ENCODE data around the gene CDK8.

Gene CDK8

GRCh38 chr13:26382835-26383234, 128.9 kb downstream of the CDK8 start:
- no peak for DNase-seq (ENCODE audit: low read depth in 2 of 2)

DNA sequence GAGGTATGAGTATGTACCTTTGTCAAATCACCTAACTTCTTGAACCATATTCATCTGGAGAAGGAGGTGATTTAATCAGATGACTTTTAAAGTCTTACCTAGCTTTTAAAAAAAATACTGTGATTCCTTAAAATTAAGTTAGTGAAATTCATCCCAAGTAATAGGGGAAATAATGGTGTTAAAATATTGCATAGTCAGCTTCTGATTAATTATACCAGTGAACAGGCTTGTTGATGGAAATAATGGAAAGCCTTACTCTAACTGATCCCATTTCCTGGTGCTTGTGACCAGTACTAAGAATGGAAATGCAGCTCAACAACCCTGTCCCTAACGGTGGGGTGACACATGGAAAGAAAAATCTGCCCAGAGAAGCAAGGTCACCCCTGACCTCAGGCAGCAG, 130.7 kb downstream of the CDK8 start:
- DNase-seq (ENCODE audit: low read depth in 2 of 2), result no peak

- DNase-seq (ENCODE audit: low read depth in 2 of 2), result no peak
These were observed 132.1 kb downstream of the CDK8 start for GRCh38 chr13:26386026-26386425.

DNA sequence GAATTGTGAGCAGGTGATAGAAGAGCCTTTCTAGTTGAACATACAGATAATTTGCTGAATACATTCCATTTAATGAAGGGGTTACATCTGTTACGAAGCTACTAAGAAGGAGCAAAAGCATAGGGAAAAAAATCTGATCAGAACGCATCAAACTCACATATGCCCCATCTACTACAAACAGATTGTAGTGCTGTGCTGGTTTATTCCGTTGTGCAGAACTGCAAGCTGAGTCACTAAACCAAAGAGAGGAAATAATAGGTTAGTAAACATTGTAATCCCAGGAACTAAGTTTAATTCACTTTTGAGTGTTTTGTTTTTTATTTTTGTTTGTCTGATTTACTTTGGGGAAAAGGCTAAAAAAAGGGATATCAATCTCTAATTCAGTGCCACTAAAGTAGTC, 136.3 kb downstream of the CDK8 start:
- DNase-seq (ENCODE audit: low read depth in 2 of 2), result no peak

DNA sequence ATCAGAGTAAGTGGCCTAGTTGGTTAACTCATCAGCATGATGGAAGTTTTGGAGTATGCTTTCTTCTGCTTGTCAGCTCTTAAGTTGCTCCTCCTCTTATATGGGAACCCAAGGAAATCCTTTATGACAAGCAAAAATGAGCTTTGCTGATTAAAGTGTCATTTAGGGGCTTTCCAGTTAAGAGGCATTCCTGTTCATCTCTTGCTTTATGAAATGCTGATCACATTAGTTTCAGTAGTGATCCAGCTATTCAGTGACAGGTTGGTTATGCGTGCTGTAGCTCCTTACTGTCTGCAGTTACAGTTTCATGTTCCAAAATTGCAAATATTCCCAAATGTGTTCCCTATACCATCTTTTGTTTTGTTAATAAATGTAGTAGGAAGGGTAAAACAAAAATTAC, 146.6 kb downstream of the CDK8 start:
- no peak for DNase-seq (ENCODE audit: low read depth in 2 of 2)

DNA sequence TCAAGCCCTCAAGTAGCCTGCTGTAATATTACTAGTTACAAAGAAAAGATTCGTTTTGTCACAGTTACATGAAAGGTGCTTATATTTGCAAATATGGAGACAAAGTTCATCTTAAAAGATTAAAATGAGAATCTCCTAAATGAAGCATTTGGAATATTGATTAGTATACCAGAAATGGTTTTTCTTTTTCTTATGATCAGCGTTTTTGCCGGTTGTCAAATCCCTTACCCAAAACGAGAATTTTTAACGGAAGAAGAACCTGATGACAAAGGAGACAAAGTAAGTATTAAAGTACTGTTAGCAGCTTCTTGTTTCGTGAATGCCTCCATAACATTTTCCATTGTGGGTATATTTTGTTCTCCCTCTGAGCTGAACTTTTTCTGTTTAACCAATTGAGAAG, 147.1 kb downstream of the CDK8 start:
- no peak for DNase-seq (ENCODE audit: low read depth in 2 of 2)

GRCh38 chr13:26401578-26402021, 147.7 kb downstream of the CDK8 start:
- no peak for DNase-seq (ENCODE audit: low read depth in 2 of 2)

DNA sequence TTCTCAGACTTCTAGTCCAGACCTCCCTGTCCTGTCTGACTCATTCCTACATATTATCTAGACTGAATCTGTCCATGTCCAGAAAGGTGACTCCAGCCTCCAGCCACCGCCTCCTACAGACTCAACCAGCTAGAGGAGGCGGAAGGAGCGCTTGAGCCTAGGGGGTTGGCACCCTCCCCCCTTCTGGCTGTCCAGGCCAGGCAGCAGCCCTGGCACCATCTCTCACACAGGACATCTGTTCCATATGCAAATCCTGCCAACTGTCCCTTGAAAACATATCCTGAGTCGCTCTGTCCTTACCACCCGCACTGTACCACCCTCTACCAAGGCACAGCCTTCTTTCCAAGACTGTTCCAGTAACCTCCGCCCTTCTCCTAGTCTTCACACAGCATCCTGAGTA, 152.9 kb downstream of the CDK8 start:
- no peak for DNase-seq (ENCODE audit: low read depth in 2 of 2)

DNA sequence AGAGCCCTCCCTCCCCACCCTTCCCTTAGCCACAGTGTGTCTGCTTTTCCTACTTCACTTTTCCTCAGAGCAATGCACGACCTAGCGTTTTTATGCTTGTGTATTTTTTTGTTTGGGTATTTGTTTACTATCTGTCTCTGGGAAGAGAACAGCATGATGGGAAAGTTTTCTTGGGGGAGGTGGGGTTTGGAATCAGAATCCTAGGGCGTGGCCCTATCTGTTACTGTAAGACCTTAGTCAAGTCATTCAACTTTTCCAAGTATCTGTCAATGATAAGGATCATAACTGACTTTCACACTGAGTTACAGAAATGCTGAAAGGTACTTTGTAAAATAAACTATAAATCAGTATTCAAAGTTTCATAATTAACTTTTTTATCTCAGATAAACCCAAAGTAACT, 157.3 kb downstream of the CDK8 start:
- DNase-seq (ENCODE audit: low read depth in 2 of 2), result no peak

GRCh38 chr13:26412263-26412662, 158.3 kb downstream of the CDK8 start:
- no peak for DNase-seq (ENCODE audit: low read depth in 2 of 2)

- no peak for DNase-seq (ENCODE audit: low read depth in 2 of 2)
These were observed 159.2 kb downstream of the CDK8 start for GRCh38 chr13:26412936-26413716.

GRCh38 chr13:26420282-26420960, 166.5 kb downstream of the CDK8 start:
- DNase-seq (ENCODE audit: low read depth in 2 of 2), result no peak

DNA sequence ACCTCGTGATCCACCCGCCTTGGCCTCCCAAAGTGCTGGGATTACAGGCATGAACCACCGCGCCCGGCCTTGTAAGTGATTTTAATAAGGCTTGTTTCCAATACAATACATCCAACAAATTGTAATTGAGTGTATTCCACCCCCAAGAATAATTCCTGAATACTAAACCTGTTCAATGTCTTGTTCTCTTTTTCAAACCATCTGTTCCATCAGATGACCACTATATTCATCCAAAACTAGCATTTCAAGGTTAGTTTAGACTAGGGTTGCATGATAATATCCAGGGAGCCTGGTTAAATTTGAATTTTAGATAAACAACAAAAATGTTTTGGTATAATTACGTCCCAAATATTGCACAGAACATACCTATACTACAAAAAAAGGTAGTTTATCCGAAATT, 168.1 kb downstream of the CDK8 start:
- no peak for DNase-seq (ENCODE audit: low read depth in 2 of 2)

- no peak for DNase-seq (ENCODE audit: low read depth in 2 of 2)
These were observed 169.7 kb downstream of the CDK8 start for GRCh38 chr13:26423629-26424028.

- no peak for DNase-seq (ENCODE audit: low read depth in 2 of 2)
These were observed 170.3 kb downstream of the CDK8 start for GRCh38 chr13:26424181-26424580.

DNA sequence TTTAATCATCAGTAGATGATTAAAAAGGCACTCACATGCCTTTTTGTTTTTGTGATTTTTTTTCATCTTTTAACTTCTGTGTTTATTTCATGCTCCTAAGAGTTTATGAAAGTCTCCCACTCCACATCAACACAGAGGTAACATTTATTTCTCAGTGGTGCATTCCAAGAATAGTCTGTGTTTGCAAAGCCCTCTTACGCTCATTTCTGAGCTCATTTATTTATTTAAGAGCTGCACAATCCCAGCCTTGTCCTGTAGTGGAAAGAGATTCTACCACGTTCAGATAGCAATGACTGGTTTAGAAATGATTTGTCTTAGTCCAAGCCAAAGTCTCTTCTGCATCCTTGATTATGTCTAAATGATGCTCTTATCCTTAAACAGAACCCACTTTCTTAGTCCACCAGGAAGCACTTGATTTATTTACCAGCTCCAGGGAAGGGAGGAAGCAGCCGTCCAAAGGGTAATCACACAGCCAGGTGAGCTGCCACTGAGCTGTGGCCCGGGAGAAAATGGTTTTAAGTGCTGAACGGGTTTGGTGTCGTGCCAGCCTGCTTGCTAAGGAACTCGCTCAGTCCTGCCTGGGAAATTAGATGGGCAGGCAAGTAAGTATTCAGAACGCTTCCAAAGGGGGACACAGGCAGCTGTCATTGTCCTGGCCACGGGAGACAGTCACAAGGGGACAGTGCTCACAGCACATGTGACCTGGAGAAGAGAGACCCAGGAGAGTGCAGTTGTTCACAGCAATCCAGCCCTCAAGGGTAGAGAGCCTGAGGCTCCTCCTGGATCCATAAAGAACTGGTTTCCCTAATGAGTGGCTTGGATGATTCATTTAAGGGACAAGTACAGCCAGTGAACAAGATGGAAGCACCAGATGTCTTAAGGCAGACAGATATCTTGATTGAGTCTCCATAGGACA, 171.8 kb downstream of the CDK8 start:
- DNase-seq (ENCODE audit: low read depth in 2 of 2), result no peak

GRCh38 chr13:26433776-26434175, 179.8 kb downstream of the CDK8 start:
- no peak for DNase-seq (ENCODE audit: low read depth in 2 of 2)

GRCh38 chr13:26435171-26435570, 181.2 kb downstream of the CDK8 start:
- DNase-seq (ENCODE audit: low read depth in 2 of 2), result no peak

- DNase-seq (ENCODE audit: low read depth in 2 of 2), result no peak
These were observed 181.7 kb downstream of the CDK8 start for GRCh38 chr13:26435646-26436045.

- no peak for DNase-seq (ENCODE audit: low read depth in 2 of 2)
These were observed 183.0 kb downstream of the CDK8 start for GRCh38 chr13:26436914-26437313.

GRCh38 chr13:26440111-26440510, 186.2 kb downstream of the CDK8 start:
- no peak for DNase-seq (ENCODE audit: low read depth in 2 of 2)

GRCh38 chr13:26441476-26441875, 187.5 kb downstream of the CDK8 start:
- DNase-seq (ENCODE audit: low read depth in 2 of 2), result no peak

All from fibroblast of skin of left quadriceps (primary cell).